GM23338 (cell line): ENCODE results near the gene SYNDIG1. TPM values are rescaled to one million over a fixed set of nuclear protein-coding genes. Genes with fewer than 3 reads are reported as not detected.

ENCODE experiments used
- ATAC-seq: fragments of 200-7000 bp; cut with Tn5 transposase; 3 replicates; pipeline ENCODE4 v1.9.1; 2020
- DNase-seq: peaks from one replicate; pipeline ENCODE4 v3.0.0-alpha.2; 2015; ENCODE audit warnings: low spot score
- H2AFZ ChIP-seq: fragments of 200-600 bp; sonication (generic); 2 replicates; pipeline ENCODE4 v1.8.0; 2016; ENCODE audit warnings: antibody characterized with exemption, mild to moderate bottlenecking, moderate library complexity
- H3F3A ChIP-seq: fragments of 200-600 bp; sonication (generic); replicated peaks from 2 replicates; pipeline ENCODE4 v1.8.0; 2017; ENCODE audit warnings: antibody characterized with exemption, mixed run types, low read depth
- H3K27ac ChIP-seq: fragments of 200-600 bp; sonication (generic); 2 replicates; pipeline ENCODE4 v1.6.1; 2016; ENCODE audit warnings: low read depth
- H3K27me3 ChIP-seq: fragments of 200-600 bp; sonication (generic); 2 replicates; pipeline ENCODE4 v1.8.0; 2016; ENCODE audit warnings: mild to moderate bottlenecking, mixed run types, moderate library complexity; ENCODE audit not compliant: insufficient read depth
- H3K36me3 ChIP-seq: fragments of 200-600 bp; sonication (generic); 2 replicates; pipeline ENCODE4 v1.8.0; 2016; ENCODE audit warnings: mild to moderate bottlenecking; ENCODE audit not compliant: insufficient read depth
- H3K4me1 ChIP-seq: fragments of 200-600 bp; sonication (generic); 2 replicates; pipeline ENCODE4 v1.8.0; 2016; ENCODE audit warnings: mild to moderate bottlenecking, moderate library complexity; ENCODE audit not compliant: insufficient read depth
- H3K4me2 ChIP-seq: fragments of 200-600 bp; sonication (generic); 2 replicates; pipeline ENCODE4 v1.7.1; 2017; ENCODE audit warnings: mixed run types
- H3K4me3 ChIP-seq: fragments of 200-600 bp; sonication (generic); 2 replicates; pipeline ENCODE4 v1.6.1; 2016; ENCODE audit warnings: mixed run types
- H3K79me2 ChIP-seq: fragments of 200-600 bp; sonication (generic); replicated peaks from 2 replicates; pipeline ENCODE4 v1.8.0; 2017; ENCODE audit warnings: mild to moderate bottlenecking; ENCODE audit not compliant: insufficient read depth
- H3K9me2 ChIP-seq: fragments of 200-600 bp; sonication (generic); 2 replicates; pipeline ENCODE4 v1.8.0; 2017; ENCODE audit not compliant: insufficient read depth
- H4K20me1 ChIP-seq: fragments of 200-600 bp; sonication (generic); replicated peaks from 2 replicates; pipeline ENCODE4 v1.8.0; 2017; ENCODE audit warnings: mild to moderate bottlenecking; ENCODE audit not compliant: insufficient read depth
- H3K27ac Mint-ChIP-seq: 2 replicates; pipeline ENCODE4 v1.8.0; 2020; ENCODE audit warnings: inconsistent platforms, mild to moderate bottlenecking, moderate library complexity, mixed read lengths
- H3K27me3 Mint-ChIP-seq: 3 replicates; pipeline ENCODE4 v1.8.0; 2022; ENCODE audit warnings: low read depth, mild to moderate bottlenecking, moderate library complexity, mixed read lengths, inconsistent platforms; ENCODE audit not compliant: insufficient read depth, poor library complexity
- H3K36me3 Mint-ChIP-seq: 3 replicates; pipeline ENCODE4 v1.8.0; 2021; ENCODE audit warnings: low read depth, mild to moderate bottlenecking, inconsistent platforms, moderate library complexity, mixed read lengths
- H3K4me1 Mint-ChIP-seq: 3 replicates; pipeline ENCODE4 v1.8.0; 2020; ENCODE audit warnings: mild to moderate bottlenecking, inconsistent platforms, mixed read lengths
- H3K4me3 Mint-ChIP-seq: 3 replicates; pipeline ENCODE4 v1.8.0; 2021; ENCODE audit warnings: moderate library complexity, mild to moderate bottlenecking, inconsistent platforms, mixed read lengths
- H3K9me3 Mint-ChIP-seq: 3 replicates; pipeline ENCODE4 v1.8.0; 2020; ENCODE audit warnings: moderate library complexity, mild to moderate bottlenecking, inconsistent platforms, mixed read lengths
- CREB1 ChIP-seq: fragments of 250-450 bp; sonication (Bioruptor Pico); IDR thresholded peaks from 2 replicates; pipeline ENCODE4 v1.5.0; 2020; ENCODE audit warnings: low read depth, mild to moderate bottlenecking, moderate library complexity
- EZH2phosphoT487 ChIP-seq: fragments of 200-600 bp; sonication (generic); IDR thresholded peaks from one replicate; pipeline ENCODE4 v1.8.1; 2018; ENCODE audit warnings: antibody characterized with exemption; ENCODE audit not compliant: unreplicated experiment
- JUNB ChIP-seq: IDR thresholded peaks from one replicate; pipeline ENCODE4 v1.6.1; 2016; ENCODE audit warnings: antibody characterized with exemption; ENCODE audit not compliant: unreplicated experiment
- NANOG ChIP-seq: IDR thresholded peaks from 2 replicates; pipeline ENCODE4 v1.6.1; 2016; ENCODE audit warnings: antibody characterized with exemption, borderline replicate concordance
- POLR2AphosphoS5 ChIP-seq: IDR thresholded peaks from 2 replicates; pipeline ENCODE4 v1.6.1; 2016; ENCODE audit warnings: antibody characterized with exemption, low read depth
- ZNF114 ChIP-seq: fragments of 250-450 bp; sonication (Bioruptor Pico); IDR thresholded peaks from 2 replicates; pipeline ENCODE4 v1.5.0; 2020; ENCODE audit warnings: mild to moderate bottlenecking, moderate library complexity
- ZNF331 ChIP-seq: fragments of 250-450 bp; sonication (Bioruptor Pico); IDR thresholded peaks from 2 replicates; pipeline ENCODE4 v1.5.0; 2020; ENCODE audit warnings: low read depth, mild to moderate bottlenecking, moderate library complexity
- polyA plus RNA-seq: library from polyadenylated mRNA; unstranded; fragments of >200 nt; fragmentation: Nextera tagmentation; extraction: Ambion mirVana; gene quantifications from 2 replicates; pipeline ENCODE4 v1.2.1, GENCODE V29; 2016
- total RNA-seq: library from RNA; depleted of rRNA; stranded (reverse); fragments of >200 nt; shearing (Covaris generic); gene quantifications from 2 replicates; pipeline ENCODE4 v1.2.3, GENCODE V29; 2014
- TF ChIP-seq, protein P1 (sequence below): IDR thresholded peaks from one replicate; pipeline ENCODE4 v1.6.1; 2018; ENCODE audit warnings: antibody characterized with exemption; ENCODE audit not compliant: unreplicated experiment
- TF ChIP-seq, protein P2 (sequence below), 2 experiments: fragments of 200-600 bp in 1 of 2; sonication (generic) in 1 of 2; conservative IDR thresholded peaks; 2 replicates each; pipeline versions ENCODE4 v1.5.1 to v1.6.1; 2016 to 2017; ENCODE audit warnings: antibody characterized with exemption in 2 of 2, low read depth in 2 of 2, mild to moderate bottlenecking in 2 of 2, moderate library complexity in 1 of 2
- TF ChIP-seq, protein P3 (sequence below): fragments of 250-450 bp; sonication (Bioruptor Pico); IDR thresholded peaks from 2 replicates; pipeline ENCODE4 v1.5.0; 2020; ENCODE audit warnings: mild to moderate bottlenecking, moderate library complexity

Gene SYNDIG1
- total and polyA plus RNA-seq, 2 experiments from 2014 or later = 2.8 to 4.8 TPM

DNA sequence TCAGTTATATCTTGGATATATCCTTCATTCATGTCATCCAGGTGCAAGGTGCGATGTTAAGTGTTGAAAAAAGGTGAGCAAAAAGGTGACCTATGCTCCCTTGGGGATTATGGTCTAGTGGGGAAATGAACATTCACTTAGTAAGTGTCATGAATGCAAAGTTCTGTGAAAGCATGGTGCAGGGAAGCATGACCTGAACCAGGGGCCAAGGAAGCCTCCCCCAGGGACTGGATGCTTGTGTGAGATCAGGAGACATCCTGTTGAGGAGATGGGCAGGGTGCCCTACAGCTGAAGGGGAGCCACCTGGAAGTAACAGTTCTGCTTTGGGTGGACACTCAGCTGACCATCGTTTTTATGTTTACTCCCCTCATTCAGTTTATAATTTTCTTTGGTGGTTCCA lies 179.5 kb downstream of the SYNDIG1 start (continued):
- TF ChIP-seq, protein P1, sequence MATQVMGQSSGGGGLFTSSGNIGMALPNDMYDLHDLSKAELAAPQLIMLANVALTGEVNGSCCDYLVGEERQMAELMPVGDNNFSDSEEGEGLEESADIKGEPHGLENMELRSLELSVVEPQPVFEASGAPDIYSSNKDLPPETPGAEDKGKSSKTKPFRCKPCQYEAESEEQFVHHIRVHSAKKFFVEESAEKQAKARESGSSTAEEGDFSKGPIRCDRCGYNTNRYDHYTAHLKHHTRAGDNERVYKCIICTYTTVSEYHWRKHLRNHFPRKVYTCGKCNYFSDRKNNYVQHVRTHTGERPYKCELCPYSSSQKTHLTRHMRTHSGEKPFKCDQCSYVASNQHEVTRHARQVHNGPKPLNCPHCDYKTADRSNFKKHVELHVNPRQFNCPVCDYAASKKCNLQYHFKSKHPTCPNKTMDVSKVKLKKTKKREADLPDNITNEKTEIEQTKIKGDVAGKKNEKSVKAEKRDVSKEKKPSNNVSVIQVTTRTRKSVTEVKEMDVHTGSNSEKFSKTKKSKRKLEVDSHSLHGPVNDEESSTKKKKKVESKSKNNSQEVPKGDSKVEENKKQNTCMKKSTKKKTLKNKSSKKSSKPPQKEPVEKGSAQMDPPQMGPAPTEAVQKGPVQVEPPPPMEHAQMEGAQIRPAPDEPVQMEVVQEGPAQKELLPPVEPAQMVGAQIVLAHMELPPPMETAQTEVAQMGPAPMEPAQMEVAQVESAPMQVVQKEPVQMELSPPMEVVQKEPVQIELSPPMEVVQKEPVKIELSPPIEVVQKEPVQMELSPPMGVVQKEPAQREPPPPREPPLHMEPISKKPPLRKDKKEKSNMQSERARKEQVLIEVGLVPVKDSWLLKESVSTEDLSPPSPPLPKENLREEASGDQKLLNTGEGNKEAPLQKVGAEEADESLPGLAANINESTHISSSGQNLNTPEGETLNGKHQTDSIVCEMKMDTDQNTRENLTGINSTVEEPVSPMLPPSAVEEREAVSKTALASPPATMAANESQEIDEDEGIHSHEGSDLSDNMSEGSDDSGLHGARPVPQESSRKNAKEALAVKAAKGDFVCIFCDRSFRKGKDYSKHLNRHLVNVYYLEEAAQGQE = no peak
- no peak for TF ChIP-seq CREB1 (CRISPR knock-in tag)
- no peak for TF ChIP-seq ZNF114
- no peak for TF ChIP-seq EZH2phosphoT487
- TF ChIP-seq, protein P2, sequence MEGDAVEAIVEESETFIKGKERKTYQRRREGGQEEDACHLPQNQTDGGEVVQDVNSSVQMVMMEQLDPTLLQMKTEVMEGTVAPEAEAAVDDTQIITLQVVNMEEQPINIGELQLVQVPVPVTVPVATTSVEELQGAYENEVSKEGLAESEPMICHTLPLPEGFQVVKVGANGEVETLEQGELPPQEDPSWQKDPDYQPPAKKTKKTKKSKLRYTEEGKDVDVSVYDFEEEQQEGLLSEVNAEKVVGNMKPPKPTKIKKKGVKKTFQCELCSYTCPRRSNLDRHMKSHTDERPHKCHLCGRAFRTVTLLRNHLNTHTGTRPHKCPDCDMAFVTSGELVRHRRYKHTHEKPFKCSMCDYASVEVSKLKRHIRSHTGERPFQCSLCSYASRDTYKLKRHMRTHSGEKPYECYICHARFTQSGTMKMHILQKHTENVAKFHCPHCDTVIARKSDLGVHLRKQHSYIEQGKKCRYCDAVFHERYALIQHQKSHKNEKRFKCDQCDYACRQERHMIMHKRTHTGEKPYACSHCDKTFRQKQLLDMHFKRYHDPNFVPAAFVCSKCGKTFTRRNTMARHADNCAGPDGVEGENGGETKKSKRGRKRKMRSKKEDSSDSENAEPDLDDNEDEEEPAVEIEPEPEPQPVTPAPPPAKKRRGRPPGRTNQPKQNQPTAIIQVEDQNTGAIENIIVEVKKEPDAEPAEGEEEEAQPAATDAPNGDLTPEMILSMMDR (conservative IDR thresholded peaks at IDR 0.05; ENCODE audit: low read depth in 2 of 2) = no peak

- DNase-seq (no peak), ATAC-seq (no peak)
- H3K27ac ChIP-seq = no peak overlapping the region
- no peaks in the 10 kb centered on the region; the same call in 2 of the 3 replicates for H3K4me1 Mint-ChIP-seq
- H3K4me2 ChIP-seq = no peak overlapping the region
- H3K4me3 Mint-ChIP-seq = no peak overlapping the region
- H3K27me3 ChIP-seq = no peaks in the 10 kb centered on the region
- no peak overlapping the region for H3K27ac Mint-ChIP-seq
- H3K27me3 Mint-ChIP-seq = no peaks in the 10 kb centered on the region
- no peaks in the 10 kb centered on the region for H3K36me3 Mint-ChIP-seq
- no peaks in the 10 kb centered on the region for H3K4me1 ChIP-seq
- H3K9me3 Mint-ChIP-seq = no peaks in the 10 kb centered on the region
- no peaks in the 10 kb centered on the region for H3K79me2 ChIP-seq
- H3K4me3 ChIP-seq = no peak overlapping the region
- no peaks in the 10 kb centered on the region for H3F3A ChIP-seq
- no peaks in the 10 kb centered on the region for H4K20me1 ChIP-seq
- no peaks in the 10 kb centered on the region for H3K9me2 ChIP-seq
- H2AFZ ChIP-seq = no peak overlapping the region
- H3K36me3 ChIP-seq = no peaks in the 10 kb centered on the region
- TF ChIP-seq, protein P2 (conservative IDR thresholded peaks at IDR 0.05; ENCODE audit: low read depth in 2 of 2) = no peak
- TF ChIP-seq POLR2AphosphoS5 (no peak), ZNF114 (no peak), ZNF331 (CRISPR knock-in tag) (no peak), CREB1 (CRISPR knock-in tag) (no peak), EZH2phosphoT487 (no peak), NANOG (no peak), JUNB (no peak)
- TF ChIP-seq, protein P3, sequence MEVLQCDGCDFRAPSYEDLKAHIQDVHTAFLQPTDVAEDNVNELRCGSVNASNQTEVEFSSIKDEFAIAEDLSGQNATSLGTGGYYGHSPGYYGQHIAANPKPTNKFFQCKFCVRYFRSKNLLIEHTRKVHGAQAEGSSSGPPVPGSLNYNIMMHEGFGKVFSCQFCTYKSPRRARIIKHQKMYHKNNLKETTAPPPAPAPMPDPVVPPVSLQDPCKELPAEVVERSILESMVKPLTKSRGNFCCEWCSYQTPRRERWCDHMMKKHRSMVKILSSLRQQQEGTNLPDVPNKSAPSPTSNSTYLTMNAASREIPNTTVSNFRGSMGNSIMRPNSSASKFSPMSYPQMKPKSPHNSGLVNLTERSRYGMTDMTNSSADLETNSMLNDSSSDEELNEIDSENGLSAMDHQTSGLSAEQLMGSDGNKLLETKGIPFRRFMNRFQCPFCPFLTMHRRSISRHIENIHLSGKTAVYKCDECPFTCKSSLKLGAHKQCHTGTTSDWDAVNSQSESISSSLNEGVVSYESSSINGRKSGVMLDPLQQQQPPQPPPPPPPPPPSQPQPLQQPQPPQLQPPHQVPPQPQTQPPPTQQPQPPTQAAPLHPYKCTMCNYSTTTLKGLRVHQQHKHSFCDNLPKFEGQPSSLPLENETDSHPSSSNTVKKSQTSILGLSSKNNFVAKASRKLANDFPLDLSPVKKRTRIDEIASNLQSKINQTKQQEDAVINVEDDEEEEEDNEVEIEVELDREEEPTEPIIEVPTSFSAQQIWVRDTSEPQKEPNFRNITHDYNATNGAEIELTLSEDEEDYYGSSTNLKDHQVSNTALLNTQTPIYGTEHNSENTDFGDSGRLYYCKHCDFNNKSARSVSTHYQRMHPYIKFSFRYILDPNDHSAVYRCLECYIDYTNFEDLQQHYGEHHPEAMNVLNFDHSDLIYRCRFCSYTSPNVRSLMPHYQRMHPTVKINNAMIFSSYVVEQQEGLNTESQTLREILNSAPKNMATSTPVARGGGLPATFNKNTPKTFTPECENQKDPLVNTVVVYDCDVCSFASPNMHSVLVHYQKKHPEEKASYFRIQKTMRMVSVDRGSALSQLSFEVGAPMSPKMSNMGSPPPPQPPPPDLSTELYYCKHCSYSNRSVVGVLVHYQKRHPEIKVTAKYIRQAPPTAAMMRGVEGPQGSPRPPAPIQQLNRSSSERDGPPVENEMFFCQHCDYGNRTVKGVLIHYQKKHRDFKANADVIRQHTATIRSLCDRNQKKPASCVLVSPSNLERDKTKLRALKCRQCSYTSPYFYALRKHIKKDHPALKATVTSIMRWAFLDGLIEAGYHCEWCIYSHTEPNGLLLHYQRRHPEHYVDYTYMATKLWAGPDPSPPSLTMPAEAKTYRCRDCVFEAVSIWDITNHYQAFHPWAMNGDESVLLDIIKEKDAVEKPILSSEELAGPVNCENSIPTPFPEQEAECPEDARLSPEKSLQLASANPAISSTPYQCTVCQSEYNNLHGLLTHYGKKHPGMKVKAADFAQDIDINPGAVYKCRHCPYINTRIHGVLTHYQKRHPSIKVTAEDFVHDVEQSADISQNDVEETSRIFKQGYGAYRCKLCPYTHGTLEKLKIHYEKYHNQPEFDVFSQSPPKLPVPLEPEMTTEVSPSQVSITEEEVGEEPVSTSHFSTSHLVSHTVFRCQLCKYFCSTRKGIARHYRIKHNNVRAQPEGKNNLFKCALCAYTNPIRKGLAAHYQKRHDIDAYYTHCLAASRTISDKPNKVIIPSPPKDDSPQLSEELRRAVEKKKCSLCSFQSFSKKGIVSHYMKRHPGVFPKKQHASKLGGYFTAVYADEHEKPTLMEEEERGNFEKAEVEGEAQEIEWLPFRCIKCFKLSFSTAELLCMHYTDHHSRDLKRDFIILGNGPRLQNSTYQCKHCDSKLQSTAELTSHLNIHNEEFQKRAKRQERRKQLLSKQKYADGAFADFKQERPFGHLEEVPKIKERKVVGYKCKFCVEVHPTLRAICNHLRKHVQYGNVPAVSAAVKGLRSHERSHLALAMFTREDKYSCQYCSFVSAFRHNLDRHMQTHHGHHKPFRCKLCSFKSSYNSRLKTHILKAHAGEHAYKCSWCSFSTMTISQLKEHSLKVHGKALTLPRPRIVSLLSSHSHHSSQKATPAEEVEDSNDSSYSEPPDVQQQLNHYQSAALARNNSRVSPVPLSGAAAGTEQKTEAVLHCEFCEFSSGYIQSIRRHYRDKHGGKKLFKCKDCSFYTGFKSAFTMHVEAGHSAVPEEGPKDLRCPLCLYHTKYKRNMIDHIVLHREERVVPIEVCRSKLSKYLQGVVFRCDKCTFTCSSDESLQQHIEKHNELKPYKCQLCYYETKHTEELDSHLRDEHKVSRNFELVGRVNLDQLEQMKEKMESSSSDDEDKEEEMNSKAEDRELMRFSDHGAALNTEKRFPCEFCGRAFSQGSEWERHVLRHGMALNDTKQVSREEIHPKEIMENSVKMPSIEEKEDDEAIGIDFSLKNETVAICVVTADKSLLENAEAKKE (CRISPR knock-in tag) = no peak
These were observed 180.5 kb downstream of the SYNDIG1 start for GRCh38 chr20:24649787-24650490.
